Stimulated activated CD4-positive, alpha-beta T cell treated with anti-CD3 and anti-CD28 coated beads, Interleukin-12 subunit alpha, Interleukin-12 subunit beta, amount 100 ng/mL, for 48 hours (primary cell): Measurements from ENCODE around the gene TENM4.

Source experiments
- DNase-seq, 3 donors: peaks; one replicate each; pipeline ENCODE4 v3.0.0-alpha.2; 2020; ENCODE audit warnings: low read depth in 2 of 3, low spot score in 1 of 3

The TENM4 gene

DNA sequence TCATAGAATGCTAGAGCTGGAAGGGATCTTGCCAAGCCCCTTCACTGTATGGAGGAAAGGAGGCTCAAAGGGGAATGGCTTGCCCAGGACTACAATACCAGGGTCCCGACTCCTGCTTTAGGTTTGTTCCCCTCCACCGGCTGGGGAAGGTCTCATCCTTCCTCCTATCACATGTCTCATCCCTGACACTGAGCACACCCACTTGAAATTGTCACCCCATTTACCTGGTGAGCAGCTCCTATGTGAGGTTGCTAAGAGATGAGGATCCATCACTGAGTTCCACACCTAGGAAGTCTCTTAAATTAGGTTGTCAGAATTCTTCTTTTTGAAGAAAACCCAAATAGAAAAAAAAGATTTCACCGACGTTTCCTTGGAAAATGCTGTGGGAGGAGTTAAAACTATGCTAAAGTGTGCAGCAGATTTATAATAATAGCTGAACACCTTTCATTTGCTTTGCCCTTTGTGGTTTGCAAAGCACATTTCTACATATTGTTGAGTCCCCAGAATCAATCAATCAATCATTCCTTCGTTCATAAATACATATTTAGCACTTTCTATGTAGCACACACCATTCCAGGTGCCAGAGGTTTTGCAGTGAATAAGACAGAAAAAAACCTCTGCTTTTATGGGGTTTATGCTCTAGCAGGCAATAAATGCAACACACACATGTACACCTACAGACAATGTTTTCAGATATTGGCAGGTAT lies 91.7 kb downstream of the TENM4 start:
- no peak for DNase-seq

- no peak for DNase-seq
Measured at GRCh38 chr11:79346021-79346420, 94.8 kb downstream of the TENM4 start.

GRCh38 chr11:79344753-79345294 lies 96.0 kb downstream of the TENM4 start:
- DNase-seq = no peak

GRCh38 chr11:79342686-79343085 lies 98.1 kb downstream of the TENM4 start:
- no peak for DNase-seq

DNA sequence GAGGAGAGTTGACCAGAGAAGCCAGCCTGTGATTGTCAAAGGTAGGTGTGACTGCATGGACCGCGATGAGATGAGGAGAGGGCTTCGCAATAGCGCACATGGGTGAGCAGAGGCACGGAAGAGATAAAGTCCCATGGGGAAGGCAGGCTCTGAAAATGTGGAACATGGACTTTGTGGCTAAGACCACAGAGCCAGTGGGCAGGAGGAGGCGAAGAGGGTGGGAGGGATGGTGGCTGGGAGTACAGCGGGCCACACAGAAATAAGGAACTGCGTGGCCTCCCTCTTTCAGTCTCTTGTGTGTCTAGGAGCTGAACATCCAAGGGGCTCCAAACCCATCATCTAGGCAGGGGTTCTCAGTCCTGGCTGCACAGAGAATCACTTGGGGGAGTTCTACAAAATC lies 98.6 kb downstream of the TENM4 start:
- no peak for DNase-seq

GRCh38 chr11:79340535-79340934 lies 100.3 kb downstream of the TENM4 start:
- DNase-seq = no peak

GRCh38 chr11:79336797-79337517 lies 103.9 kb downstream of the TENM4 start:
- no peak for DNase-seq

GRCh38 chr11:79335681-79336080 lies 105.1 kb downstream of the TENM4 start:
- no peak for DNase-seq

DNA sequence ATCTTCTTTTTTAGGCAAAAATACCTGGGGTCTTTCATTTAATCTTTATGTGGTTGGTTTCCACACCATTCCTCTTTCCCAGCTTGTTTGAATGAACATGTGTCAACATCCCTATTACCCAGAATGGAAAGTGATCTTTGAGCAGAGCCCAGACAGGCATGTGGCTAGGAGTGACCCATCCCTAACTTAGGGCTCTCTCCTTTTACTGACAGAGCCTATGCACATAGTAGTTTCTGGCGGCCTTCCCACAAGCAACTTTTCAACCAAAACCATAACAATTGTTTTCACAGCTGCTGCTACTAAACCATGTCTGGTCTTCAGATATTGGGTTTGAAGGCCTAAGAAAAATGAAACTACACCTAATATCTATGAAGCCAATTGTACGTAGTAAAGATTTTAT lies 107.5 kb downstream of the TENM4 start:
- DNase-seq = no peak

DNA sequence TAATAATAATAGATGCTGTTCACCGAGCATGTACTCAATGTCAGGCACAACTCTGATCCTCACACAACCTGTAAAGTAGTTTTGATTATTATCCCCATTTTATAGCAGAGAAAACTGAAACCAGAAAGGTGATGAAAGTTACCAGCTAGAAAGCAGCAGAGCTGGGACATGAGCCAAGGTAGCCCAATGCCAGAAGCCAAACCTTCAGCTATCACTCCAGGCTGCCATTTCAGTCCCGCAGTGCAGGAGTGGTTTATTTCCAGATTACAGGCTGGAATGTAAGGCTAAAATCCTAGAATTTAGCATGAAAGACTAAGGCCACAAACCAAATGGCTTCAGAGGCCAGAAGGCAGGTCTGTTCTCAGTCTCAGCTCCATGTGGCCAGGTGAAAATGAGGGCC lies 108.8 kb downstream of the TENM4 start:
- DNase-seq = no peak

- DNase-seq = no peak
Measured at GRCh38 chr11:79331203-79331901, 109.5 kb downstream of the TENM4 start.

DNA sequence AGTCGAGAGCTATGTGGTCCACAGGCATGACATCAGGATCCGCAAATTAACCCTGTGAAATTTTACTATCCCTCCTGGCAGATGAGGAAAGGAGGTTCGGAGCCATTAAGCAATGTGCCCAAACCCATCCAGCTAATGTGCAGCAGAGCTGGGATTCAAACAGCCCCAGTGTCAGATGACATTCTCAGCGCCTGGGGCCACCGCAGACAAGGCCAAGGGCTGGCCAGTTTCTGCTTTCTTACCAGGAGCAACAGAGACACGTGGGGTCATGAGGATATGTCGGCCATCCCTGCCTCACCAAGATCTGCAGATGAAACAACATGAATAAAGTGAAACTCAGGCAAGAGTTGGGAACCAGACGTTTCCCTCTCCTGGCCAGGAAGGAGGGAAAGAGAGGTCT lies 110.2 kb downstream of the TENM4 start:
- DNase-seq = no peak

GRCh38 chr11:79329561-79329960 lies 111.3 kb downstream of the TENM4 start:
- DNase-seq = no peak

GRCh38 chr11:79328402-79328801 lies 112.4 kb downstream of the TENM4 start:
- DNase-seq = no peak

- DNase-seq = no peak
Measured at GRCh38 chr11:79325851-79326250, 115.0 kb downstream of the TENM4 start.

GRCh38 chr11:79321263-79321662 lies 119.6 kb downstream of the TENM4 start:
- DNase-seq = no peak

DNA sequence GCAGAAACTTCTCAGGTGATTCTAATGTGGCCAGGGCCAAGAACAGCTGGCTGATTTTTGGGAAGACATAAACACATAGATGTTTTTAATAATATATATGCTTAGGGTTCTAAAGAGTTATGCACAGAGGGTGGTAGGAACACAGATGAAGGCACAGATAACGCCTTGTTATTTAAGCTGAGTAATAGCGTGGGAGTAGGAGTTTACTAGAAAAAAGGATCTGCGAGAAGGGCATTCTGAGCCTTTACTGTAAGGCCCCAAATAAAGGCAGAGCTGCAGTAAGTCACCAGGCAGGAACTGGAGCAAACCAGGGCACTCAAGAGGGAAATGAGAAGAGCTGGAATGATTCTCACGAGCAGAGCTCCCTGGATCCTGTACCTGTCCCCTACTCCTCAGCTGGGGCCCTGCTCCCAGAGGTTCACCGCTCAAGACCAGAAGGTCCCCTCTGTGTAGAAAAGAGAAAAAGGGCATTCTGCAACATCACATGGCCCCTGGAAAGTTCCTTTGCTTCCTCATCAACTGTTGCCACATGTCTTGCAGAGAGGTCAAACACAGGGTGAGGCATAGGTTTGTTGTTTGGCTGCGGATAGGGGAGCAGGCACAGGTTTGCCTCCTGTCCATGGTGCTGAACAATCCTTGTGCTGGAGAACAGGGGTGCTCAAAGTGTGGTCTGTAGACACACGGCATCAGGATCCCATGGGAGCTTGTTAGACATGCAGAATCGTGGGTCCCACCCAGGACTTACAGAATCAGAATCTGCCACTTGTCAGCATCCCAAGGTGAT lies 125.7 kb downstream of the TENM4 start:
- DNase-seq = no peak

DNA sequence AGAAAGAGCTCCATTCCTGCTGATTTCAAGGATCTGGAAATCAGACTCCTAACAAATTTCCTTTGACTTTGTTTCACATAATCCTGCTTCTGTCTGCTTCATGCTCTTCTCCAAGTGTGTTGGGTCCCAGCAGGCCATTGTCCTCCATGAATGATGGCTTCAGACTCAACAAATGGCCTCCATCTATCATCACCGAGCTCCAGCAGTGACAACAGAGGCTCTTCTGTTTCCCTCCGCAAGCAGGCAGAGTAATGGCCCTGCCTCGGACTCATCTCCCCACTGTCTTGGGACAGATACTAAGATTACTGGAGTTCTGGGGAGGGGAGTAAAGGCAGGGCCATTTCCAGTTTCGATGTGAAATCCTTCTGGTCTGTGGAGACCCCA lies 127.3 kb downstream of the TENM4 start:
- DNase-seq = no peak

DNA sequence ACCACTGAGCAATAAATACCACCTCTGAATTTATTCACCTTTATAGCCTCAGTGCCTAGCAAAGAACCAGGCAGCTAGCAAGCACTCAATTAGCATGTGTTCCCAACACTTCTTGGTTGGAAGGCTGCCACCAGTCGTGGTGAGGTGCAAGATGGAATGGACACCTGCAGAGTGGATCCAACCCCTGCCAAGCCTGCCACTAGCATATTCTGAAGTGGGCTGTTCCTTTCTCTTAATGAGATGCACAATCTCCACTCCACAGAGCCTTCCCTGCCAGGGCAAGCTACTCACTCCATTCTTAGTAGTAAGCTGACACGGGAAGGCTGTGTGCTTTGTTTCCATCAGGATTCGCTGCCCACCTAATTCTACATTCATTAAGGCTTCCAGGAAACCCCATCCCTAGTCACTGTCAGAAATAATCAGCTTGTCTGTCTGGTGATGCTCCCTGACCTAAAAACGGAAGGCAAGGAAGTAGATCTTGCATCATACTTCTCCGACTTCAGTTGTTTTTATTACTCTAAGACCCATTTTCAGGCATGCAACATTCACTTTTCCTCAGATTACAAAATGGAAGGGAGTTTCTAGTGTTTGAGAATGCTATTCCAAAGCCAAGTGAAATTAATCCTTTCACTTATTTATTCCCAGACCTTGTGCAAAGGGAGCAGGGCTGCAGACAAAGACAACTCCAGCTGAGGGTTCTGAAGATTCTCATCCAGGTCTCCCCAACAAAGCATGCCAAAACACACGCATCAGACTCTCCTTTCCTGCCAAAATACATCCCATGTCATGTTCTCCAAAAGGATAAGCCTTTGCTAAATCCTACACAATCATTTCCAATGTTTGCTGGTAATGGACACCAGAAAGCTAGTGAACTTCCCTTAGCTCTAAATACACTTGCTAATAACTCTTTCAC lies 128.0 kb downstream of the TENM4 start:
- no peak for DNase-seq

DNA sequence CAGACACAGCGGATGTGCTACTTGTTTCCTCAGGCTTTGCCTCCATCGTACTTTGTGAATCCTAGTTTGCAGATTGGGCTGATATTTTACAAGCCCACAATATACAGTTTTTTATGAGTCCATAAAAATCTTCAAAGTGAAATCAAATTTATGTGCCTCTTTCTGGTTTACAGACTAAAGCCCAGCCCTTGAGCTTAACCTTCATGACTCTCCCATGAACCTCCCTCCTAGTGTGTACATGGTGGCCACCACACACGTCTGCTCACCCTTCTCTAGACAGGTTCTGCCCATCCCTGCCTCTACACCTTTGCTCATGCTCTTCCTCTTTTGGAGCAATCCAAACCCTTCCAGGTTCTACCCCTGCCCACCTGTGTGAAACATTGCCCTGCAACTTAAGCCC lies 129.4 kb downstream of the TENM4 start:
- no peak for DNase-seq
